Endothelial cell (in vitro differentiated cells): ENCODE data around the gene RAB40C. TPM values are rescaled to one million over a fixed set of nuclear protein-coding genes. Genes with fewer than 3 reads are reported as not detected.

Experiments
- DNase-seq: peaks from one replicate; pipeline ENCODE4 v3.0.0; 2021; ENCODE audit warnings: low spot score
- H3K27ac Mint-ChIP-seq: one replicate; pipeline ENCODE4 v1.8.0; 2021; ENCODE audit warnings: mixed read lengths, inconsistent platforms; ENCODE audit not compliant: unreplicated experiment
- H3K27me3 Mint-ChIP-seq: one replicate; pipeline ENCODE4 v1.8.0; 2021; ENCODE audit warnings: mild to moderate bottlenecking, moderate library complexity, mixed read lengths, inconsistent platforms; ENCODE audit not compliant: unreplicated experiment
- H3K36me3 Mint-ChIP-seq: one replicate; pipeline ENCODE4 v1.8.0; 2021; ENCODE audit warnings: mild to moderate bottlenecking, low read depth, mixed read lengths, inconsistent platforms; ENCODE audit not compliant: unreplicated experiment
- H3K4me1 Mint-ChIP-seq: one replicate; pipeline ENCODE4 v1.8.0; 2021; ENCODE audit warnings: mild to moderate bottlenecking, mixed read lengths, inconsistent platforms; ENCODE audit not compliant: unreplicated experiment
- H3K4me3 Mint-ChIP-seq: one replicate; pipeline ENCODE4 v1.8.0; 2021; ENCODE audit warnings: mild to moderate bottlenecking, mixed read lengths, inconsistent platforms; ENCODE audit not compliant: unreplicated experiment
- H3K9me3 Mint-ChIP-seq: one replicate; pipeline ENCODE4 v1.8.0; 2021; ENCODE audit warnings: mixed read lengths, inconsistent platforms; ENCODE audit not compliant: unreplicated experiment
- total RNA-seq: library from RNA; stranded (reverse); fragmentation: NEBNext Ultra II Directional; extraction: Animal tissue kit (Norgen Biotek cat#: 25700); gene quantifications from one replicate; pipeline ENCODE4 v1.2.1, GENCODE V29; 2021; ENCODE audit not compliant: unreplicated experiment
- TF ChIP-seq, protein P1 (sequence below): fragments of 200-600 bp; sonication (generic); IDR thresholded peaks from one replicate; pipeline ENCODE4 v1.5.0; 2021; ENCODE audit warnings: antibody characterized with exemption; ENCODE audit not compliant: unreplicated experiment

The RAB40C gene
- total RNA-seq, 1 donor from 2014 or later = 18.5 TPM

DNA sequence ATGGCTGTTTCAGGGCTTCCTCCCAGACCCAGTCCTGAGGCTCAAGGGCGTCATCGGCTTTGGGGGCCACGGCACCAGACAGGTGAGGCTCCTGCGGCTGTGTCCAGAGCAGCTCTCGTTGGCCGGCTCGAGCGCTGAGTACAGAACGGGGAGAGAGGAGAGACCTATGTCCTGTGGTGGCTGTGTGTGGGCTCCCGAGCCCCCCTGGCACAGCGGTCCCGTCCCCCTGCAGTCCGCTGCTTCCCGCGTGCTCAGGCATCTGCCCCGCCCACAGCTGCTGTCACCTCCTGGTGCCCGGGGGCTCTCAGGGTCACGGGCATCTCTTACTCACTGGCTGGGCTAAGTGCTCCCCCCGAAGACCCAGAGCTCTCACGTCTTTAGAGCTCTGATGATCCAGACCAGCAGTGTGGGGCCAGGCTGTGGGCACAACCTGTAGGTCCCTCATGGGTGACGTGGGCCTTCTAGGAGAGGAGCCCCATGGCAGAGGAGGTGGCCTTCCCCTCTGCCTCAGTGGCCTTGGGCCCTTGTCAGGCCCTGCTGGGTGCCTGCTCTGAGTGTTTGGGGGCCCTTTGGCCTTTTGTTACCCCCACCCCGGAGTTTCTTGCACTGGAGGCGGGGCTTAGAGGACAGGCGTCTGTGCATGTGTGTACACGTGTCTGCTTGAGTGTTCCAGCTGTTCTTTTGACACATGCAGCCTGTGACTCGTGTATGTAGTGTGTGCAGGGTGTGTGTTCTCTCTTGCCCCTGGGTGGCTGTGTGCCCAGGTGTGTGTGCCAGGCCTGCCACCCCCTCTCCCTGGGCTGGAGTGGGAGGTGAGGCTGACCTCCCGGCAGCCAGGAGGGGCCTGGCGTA lies 62.8 kb downstream of the RAB40C start:
- no peak for DNase-seq
- H3K27me3 Mint-ChIP-seq = peaks cover 10% of the 10 kb centered on the region
- no peak overlapping the region for H3K27ac Mint-ChIP-seq
- H3K4me1 Mint-ChIP-seq = no peaks in the 10 kb centered on the region
- TF ChIP-seq, protein P1, sequence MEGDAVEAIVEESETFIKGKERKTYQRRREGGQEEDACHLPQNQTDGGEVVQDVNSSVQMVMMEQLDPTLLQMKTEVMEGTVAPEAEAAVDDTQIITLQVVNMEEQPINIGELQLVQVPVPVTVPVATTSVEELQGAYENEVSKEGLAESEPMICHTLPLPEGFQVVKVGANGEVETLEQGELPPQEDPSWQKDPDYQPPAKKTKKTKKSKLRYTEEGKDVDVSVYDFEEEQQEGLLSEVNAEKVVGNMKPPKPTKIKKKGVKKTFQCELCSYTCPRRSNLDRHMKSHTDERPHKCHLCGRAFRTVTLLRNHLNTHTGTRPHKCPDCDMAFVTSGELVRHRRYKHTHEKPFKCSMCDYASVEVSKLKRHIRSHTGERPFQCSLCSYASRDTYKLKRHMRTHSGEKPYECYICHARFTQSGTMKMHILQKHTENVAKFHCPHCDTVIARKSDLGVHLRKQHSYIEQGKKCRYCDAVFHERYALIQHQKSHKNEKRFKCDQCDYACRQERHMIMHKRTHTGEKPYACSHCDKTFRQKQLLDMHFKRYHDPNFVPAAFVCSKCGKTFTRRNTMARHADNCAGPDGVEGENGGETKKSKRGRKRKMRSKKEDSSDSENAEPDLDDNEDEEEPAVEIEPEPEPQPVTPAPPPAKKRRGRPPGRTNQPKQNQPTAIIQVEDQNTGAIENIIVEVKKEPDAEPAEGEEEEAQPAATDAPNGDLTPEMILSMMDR = no peak
- H3K9me3 Mint-ChIP-seq = no peaks in the 10 kb centered on the region
- no peak overlapping the region for H3K4me3 Mint-ChIP-seq
- H3K36me3 Mint-ChIP-seq = no peaks in the 10 kb centered on the region

DNA sequence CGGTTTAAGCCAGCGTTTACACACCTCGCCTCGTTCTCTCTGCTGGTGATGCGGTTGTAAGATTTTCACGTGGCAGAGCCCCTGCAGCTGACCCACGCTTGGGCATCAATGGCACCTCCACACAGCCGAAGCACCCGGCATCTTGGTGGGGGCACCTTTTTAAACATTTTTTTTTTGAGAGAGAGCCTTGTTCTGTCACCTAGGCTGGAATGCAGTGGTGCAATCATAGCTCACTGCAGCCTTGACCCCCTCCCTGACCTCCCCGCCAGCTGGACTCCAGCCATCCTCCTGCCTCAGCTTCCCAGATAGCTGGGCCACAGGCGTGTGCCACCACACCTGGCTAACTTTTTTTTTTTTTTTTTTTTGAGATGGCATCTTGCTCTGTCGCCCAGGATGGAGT lies 64.2 kb downstream of the RAB40C start:
- no peaks in the 10 kb centered on the region for H3K4me1 Mint-ChIP-seq
- no peaks in the 10 kb centered on the region for H3K36me3 Mint-ChIP-seq
- peaks cover 10% of the 10 kb centered on the region for H3K27me3 Mint-ChIP-seq
- no peak overlapping the region for H3K4me3 Mint-ChIP-seq
- H3K9me3 Mint-ChIP-seq = no peaks in the 10 kb centered on the region
- no peak overlapping the region for H3K27ac Mint-ChIP-seq
- TF ChIP-seq, protein P1 = no peak
- no peak for DNase-seq

DNA sequence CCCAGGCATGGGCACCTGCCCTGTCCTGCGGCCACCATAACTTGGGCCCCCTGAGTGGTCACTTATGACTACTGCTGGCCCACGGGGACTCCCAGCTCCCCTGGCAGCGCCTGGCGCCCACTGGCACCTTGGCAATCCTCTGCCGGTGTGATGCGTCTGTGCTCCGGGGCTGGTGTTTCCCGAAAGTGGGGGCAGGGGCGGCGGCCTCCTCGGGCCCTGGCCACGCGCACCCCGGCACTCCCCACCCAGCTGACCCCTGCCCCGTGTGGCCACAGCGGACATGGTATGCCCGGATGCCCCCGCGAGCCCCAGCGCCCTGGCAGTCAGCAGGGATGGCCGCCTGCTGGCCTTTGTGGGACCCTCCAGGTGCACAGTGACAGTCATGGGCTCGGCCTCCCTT lies 67.6 kb downstream of the RAB40C start:
- Mint-ChIP-seq H3K4me1 (no peaks in the 10 kb centered on the region), H3K9me3 (no peaks in the 10 kb centered on the region), H3K27me3 (peaks cover 8% of the 10 kb centered on the region), H3K4me3 (no peak overlapping the region), H3K36me3 (no peaks in the 10 kb centered on the region), H3K27ac (no peak overlapping the region)
- no peak for DNase-seq
- TF ChIP-seq, protein P1 = no peak

DNA sequence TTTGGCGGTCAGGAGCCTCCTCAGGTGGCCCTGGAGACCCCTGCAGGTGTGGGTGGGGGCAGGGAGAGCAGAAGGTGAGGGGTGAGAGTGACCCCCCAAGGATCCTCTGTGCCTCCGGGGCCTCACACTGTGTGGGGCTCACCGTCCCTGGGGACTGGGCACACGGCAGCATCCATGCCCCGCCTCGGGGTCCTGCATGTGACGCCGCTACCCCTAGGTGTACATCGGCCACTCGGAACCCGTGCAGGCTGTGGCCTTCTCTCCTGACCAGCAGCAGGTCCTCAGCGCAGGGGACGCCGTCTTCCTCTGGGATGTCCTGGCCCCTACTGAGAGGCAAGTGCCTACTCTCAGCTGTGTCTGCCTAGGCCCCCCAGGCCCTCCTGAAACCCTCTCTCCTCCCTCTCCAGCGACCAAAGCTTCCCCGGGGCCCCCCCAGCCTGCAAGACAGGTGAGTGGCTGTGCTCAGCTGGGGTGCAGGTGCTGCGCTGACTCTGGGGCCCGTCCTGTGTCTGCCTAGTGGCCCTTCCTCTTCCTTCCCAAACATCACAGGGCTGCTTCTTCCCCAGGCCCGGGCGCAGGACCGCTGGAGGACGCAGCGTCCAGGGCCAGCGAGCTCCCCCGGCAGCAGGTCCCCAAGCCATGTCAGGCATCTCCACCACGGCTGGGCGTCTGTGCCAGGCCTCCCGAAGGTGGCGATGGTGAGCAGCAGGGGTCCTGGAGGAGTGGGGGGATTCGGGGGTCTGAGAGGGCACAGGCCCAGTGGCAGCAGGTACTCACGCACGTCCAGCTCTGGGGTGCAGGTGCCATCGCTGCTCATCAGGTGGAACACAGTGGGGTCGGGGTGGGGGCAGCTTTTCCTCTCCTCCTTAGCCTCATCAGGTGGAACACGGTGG lies 69.1 kb downstream of the RAB40C start:
- Mint-ChIP-seq H3K36me3 (peaks cover 3% of the 10 kb centered on the region), H3K9me3 (no peaks in the 10 kb centered on the region), H3K27me3 (peaks cover 10% of the 10 kb centered on the region), H3K27ac (no peak overlapping the region), H3K4me1 (no peaks in the 10 kb centered on the region), H3K4me3 (no peak overlapping the region)
- no peak for DNase-seq
- TF ChIP-seq, protein P1 = no peak
